ENCODE measurements around the gene FBXO47. TPM values are rescaled to one million over a fixed set of nuclear protein-coding genes. Genes with fewer than 3 reads are reported as not detected.

Gene FBXO47
- total and polyA plus RNA-seq, 10 of the 15 experiments (the other 5 are each of a cell fraction or from before 2014, with no cell fraction given): 0.04 to 0.06 (median 0.06) TPM; not detected in 7

DNA sequence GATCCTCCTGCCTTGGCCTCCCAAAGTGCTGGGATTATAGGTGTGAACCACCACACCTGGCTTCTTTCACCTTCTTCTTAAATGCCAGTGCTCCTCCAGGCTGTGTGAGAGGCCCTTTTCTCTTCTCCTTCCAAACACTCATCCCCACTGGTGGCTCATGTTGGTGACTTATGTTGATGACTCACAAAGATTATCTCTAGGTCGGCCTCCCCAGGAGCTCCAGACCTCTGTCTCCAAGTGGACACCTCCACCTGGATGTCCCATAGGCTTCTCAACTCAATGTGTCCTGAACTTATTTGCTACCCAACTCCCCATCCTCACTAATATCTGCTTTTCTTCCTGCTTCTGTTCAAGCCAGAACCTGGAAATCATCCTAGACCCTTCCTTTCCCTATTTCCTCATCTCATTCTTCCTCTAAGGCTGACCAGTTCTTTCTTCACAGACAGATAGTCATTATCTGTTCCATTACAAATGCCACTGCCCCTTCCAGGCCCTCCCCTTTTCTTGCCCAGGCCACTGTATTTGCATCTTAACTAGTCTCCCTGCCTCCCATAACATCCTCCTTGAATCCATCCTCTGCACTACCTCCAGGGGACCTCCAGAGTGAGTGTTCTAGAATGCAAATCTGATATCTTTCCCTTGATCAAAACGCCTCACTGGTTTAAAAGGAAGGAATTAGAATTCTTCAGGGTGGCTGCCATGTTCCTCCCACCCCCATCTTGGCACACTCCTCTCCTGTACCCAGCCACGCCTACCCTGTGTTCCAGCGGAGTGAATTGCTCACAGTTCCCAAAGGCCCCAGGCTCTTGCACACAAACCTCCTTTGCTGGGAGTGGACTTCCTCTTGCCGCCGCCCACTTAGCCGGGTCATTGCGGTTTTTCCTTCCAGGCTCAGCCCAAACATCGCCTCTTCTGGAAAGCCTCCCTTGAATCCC lies 34.8 kb upstream of the FBXO47 start:
- ChIA-PET POLR2A (no interaction called here), RAD21 (ENCODE audit: unreplicated experiment) (interaction anchor here (0.5 kb wide), 1 partner anchor 42 kb away, joined by 3 read pairs; no protein-coding TSS in a partner anchor), SMC1A (ENCODE audit: uncharacterized antibody, unreplicated experiment) (no interaction called here), CTCF (no interaction called here)
- intact Hi-C loops (cut with micrococcal nuclease; ENCODE audit: unreplicated experiment): no loop called here
- Histone ChIP-seq H3K4me3 (no peak overlapping the region), H3K9me3 (replicated peaks; ENCODE audit: control insufficient read depth, insufficient read depth, low read length) (no peaks in the 10 kb centered on the region; the same call in 2 of the 3 replicates), H3K36me3 (ENCODE audit: control insufficient read depth in 2 of 2, insufficient read depth in 2 of 2, low read length in 1 of 2) (no peaks in the 10 kb centered on the region), H3K27ac (ENCODE audit: control insufficient read depth, insufficient read depth) (no peak overlapping the region), H4K20me1 (ENCODE audit: control insufficient read depth, insufficient read depth) (no peaks in the 10 kb centered on the region), H3K27me3 (replicated peaks in 1 of 2; ENCODE audit: control insufficient read depth in 2 of 2, insufficient read depth in 2 of 2, low read length in 1 of 2) (peaks cover 0 to 5% of the 10 kb centered on the region in 2 experiments; a peak in 3 of 4 replicates), H3K4me2 (ENCODE audit: control insufficient read depth, insufficient read depth) (no peak overlapping the region), H3K4me1 (ENCODE audit: control insufficient read depth, insufficient read depth, low read length) (no peaks in the 10 kb centered on the region), H3K9ac (ENCODE audit: control insufficient read depth, insufficient read depth, low read length) (no peak overlapping the region), H2AFZ (ENCODE audit: control insufficient read depth, low read depth, low read length) (no peak overlapping the region), H3K79me2 (ENCODE audit: control insufficient read depth, insufficient read depth, low read length) (no peaks in the 10 kb centered on the region)
- no peak for FAIRE-seq
- TF ChIP-seq SUPT20H (IDR thresholded peaks at IDR 0.05; ENCODE audit: borderline replicate concordance, control insufficient read depth, low read depth, low read length) (no peak), ZNF274 (IDR thresholded peaks at IDR 0.05; ENCODE audit: insufficient read depth, insufficient read length) (no peak), NRF1 (conservative IDR thresholded peaks at IDR 0.05; ENCODE audit: low read depth, low read length) (no peak), JUND (IDR thresholded peaks at IDR 0.05; ENCODE audit: low read depth, low read length) (no peak), NR2F1 (conservative IDR thresholded peaks at IDR 0.05) (no peak), KAT2A (conservative IDR thresholded peaks at IDR 0.05; ENCODE audit: control insufficient read depth, low read depth, low read length) (no peak), RFX5 (IDR thresholded peaks at IDR 0.05; ENCODE audit: low read depth, low read length) (no peak), PAX5 (IDR thresholded peaks at IDR 0.05; ENCODE audit: borderline replicate concordance, low read depth, low read length) (no peak), SREBF2 (IDR thresholded peaks at IDR 0.05; ENCODE audit: low read length) (no peak), MTA2 (IDR thresholded peaks at IDR 0.05; ENCODE audit: low read depth) (no peak), IKZF2 (IDR thresholded peaks at IDR 0.05) (no peak), SIN3A (IDR thresholded peaks at IDR 0.05; ENCODE audit: low read depth, low read length) (no peak), EED (IDR thresholded peaks at IDR 0.05; ENCODE audit: low read depth) (no peak), SMARCA5 (IDR thresholded peaks at IDR 0.05) (no peak), CHD4 (IDR thresholded peaks at IDR 0.05) (no peak), TCF3 (IDR thresholded peaks at IDR 0.05; ENCODE audit: borderline replicate concordance, insufficient read depth, low read depth, low read length) (no peak), PML (IDR thresholded peaks at IDR 0.05; ENCODE audit: low read length) (no peak), SRF (IDR thresholded peaks at IDR 0.05; ENCODE audit: low read depth in 2 of 2, low read length in 2 of 2) (no peak)
- TF ChIP-seq, protein P1, sequence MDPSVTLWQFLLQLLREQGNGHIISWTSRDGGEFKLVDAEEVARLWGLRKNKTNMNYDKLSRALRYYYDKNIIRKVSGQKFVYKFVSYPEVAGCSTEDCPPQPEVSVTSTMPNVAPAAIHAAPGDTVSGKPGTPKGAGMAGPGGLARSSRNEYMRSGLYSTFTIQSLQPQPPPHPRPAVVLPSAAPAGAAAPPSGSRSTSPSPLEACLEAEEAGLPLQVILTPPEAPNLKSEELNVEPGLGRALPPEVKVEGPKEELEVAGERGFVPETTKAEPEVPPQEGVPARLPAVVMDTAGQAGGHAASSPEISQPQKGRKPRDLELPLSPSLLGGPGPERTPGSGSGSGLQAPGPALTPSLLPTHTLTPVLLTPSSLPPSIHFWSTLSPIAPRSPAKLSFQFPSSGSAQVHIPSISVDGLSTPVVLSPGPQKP (IDR thresholded peaks at IDR 0.05; ENCODE audit: low read depth, low read length): no peak
- TF ChIP-seq, protein P2, sequence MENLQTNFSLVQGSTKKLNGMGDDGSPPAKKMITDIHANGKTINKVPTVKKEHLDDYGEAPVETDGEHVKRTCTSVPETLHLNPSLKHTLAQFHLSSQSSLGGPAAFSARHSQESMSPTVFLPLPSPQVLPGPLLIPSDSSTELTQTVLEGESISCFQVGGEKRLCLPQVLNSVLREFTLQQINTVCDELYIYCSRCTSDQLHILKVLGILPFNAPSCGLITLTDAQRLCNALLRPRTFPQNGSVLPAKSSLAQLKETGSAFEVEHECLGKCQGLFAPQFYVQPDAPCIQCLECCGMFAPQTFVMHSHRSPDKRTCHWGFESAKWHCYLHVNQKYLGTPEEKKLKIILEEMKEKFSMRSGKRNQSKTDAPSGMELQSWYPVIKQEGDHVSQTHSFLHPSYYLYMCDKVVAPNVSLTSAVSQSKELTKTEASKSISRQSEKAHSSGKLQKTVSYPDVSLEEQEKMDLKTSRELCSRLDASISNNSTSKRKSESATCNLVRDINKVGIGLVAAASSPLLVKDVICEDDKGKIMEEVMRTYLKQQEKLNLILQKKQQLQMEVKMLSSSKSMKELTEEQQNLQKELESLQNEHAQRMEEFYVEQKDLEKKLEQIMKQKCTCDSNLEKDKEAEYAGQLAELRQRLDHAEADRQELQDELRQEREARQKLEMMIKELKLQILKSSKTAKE (IDR thresholded peaks at IDR 0.05; ENCODE audit: low read depth, poor library complexity, severe bottlenecking): no peak
- no peak for ATAC-seq
- DNase-seq (ENCODE audit: low read depth, low spot score): no peak
- no TSS peak for BruUV-seq (replicated peaks)
- 7% methylated on average over 9 of the region's 9 CpGs for WGBS (ENCODE audit: insufficient coverage, insufficient replicate concordance, low lambda C conversion rate, missing lambda C conversion rate)
- in situ Hi-C loops (cut with MboI): no loop called here
